ENCODE measurements around the gene GRN.

GRCh38 chr17:44331249-44331760 is 13.8 kb upstream of the GRN start:
- TF ChIP-seq CTCF (IDR thresholded peaks at IDR 0.05) (peak; percentile 75 to 82 (median 78)), POLR2A (IDR thresholded peaks at IDR 0.05) (no peak)
